H1 (cell line): ENCODE data around the gene DOCK6. TPM values are rescaled to one million over a fixed set of nuclear protein-coding genes. Genes with fewer than 3 reads are reported as not detected.

Source experiments
- CTCF ChIA-PET: fragments of 300-600 bp; sonication (Branson Sonifier 250); formaldehyde crosslinking; loops from one replicate; lab custom pipeline; 2021; ENCODE audit not compliant: partially characterized antibody; lab: Charles Lee
- POLR2A ChIA-PET: fragments of 300-600 bp; sonication (Branson Sonifier 250); formaldehyde crosslinking; loops from one replicate; lab custom pipeline; 2021; ENCODE audit warnings: inconsistent platforms; ENCODE audit not compliant: partially characterized antibody; lab: Charles Lee
- DNase-seq, 2 experiments: peaks; one replicate each; pipeline versions ENCODE4 v3.0.0 to v3.0.0-alpha.2; 2010 to 2022; ENCODE audit warnings: low spot score in 2 of 2, low read depth in 1 of 2, mixed read lengths in 1 of 2
- FAIRE-seq: peaks from 2 replicates; lab custom pipeline; 2011; peaks lifted over from hg19 to GRCh38; lab: Jason Lieb, UNC
- H2AFZ ChIP-seq: 2 replicates; pipeline ENCODE4 v1.8.1; 2012; ENCODE audit warnings: low read length, inconsistent platforms
- H2AK5ac ChIP-seq: 2 replicates; pipeline ENCODE4 v1.6.1; 2013; ENCODE audit warnings: low read depth, low read length
- H2BK120ac ChIP-seq: replicated peaks from 2 replicates; pipeline ENCODE3; 2013; ENCODE audit warnings: low read depth, low read length, inconsistent platforms
- H2BK12ac ChIP-seq: 2 replicates; pipeline ENCODE4 v1.6.1; 2013; ENCODE audit warnings: low read depth, low read length
- H2BK15ac ChIP-seq: 2 replicates; pipeline ENCODE4 v1.6.1; 2013; ENCODE audit warnings: low read length
- H2BK20ac ChIP-seq: 2 replicates; pipeline ENCODE4 v1.6.1; 2013; ENCODE audit warnings: low read length
- H2BK5ac ChIP-seq: 2 replicates; pipeline ENCODE4 v1.6.1; 2013; ENCODE audit warnings: low read depth, low read length
- H3K14ac ChIP-seq: 2 replicates; pipeline ENCODE4 v1.6.1; 2013; ENCODE audit warnings: inconsistent platforms; ENCODE audit not compliant: insufficient read length
- H3K18ac ChIP-seq: 2 replicates; pipeline ENCODE4 v1.6.1; 2013; ENCODE audit warnings: low read length; ENCODE audit errors: extremely low read depth
- H3K23ac ChIP-seq: 2 replicates; pipeline ENCODE4 v1.6.1; 2013; ENCODE audit warnings: inconsistent platforms; ENCODE audit not compliant: insufficient read length
- H3K23me2 ChIP-seq: 2 replicates; pipeline ENCODE4 v1.6.1; 2013; ENCODE audit warnings: low read depth, low read length
- H3K27ac ChIP-seq: 2 replicates; pipeline ENCODE4 v1.6.1; 2011; ENCODE audit warnings: low read depth, low read length, inconsistent platforms
- H3K27me3 ChIP-seq, 4 experiments: replicated peaks in 1 of 4; 1 replicate in 1 of 4; 2 replicates in 3 of 4; pipeline versions ENCODE4 v1.6.1 to v1.8.1; 2011 to 2013; ENCODE audit warnings: low read length in 3 of 4, mild to moderate bottlenecking in 3 of 4, inconsistent platforms in 2 of 4, mixed read lengths in 2 of 4, moderate library complexity in 1 of 4; ENCODE audit not compliant: control insufficient read depth in 3 of 4, insufficient read depth in 3 of 4; ENCODE audit errors: extremely low read depth in 1 of 4
- H3K36me3 ChIP-seq, 4 experiments: 2 replicates each; pipeline versions ENCODE4 v1.6.1 to v1.8.1; 2011 to 2013; ENCODE audit warnings: mild to moderate bottlenecking in 4 of 4, low read length in 3 of 4, moderate library complexity in 2 of 4, control low read depth in 1 of 4, inconsistent platforms in 1 of 4; ENCODE audit not compliant: insufficient read depth in 4 of 4, control insufficient read depth in 2 of 4
- H3K4ac ChIP-seq: replicated peaks from 2 replicates; pipeline ENCODE3; 2013; ENCODE audit warnings: low read length, low read depth, mixed read lengths, inconsistent platforms; ENCODE audit not compliant: insufficient read length
- H3K4me1 ChIP-seq, 4 experiments: replicated peaks in 1 of 4; 1 replicate in 1 of 4; 2 replicates in 3 of 4; pipeline versions ENCODE4 v1.6.1 to v1.8.1; 2011 to 2013; ENCODE audit warnings: low read length in 3 of 4, inconsistent platforms in 2 of 4, mixed read lengths in 1 of 4; ENCODE audit not compliant: insufficient read depth in 4 of 4, control insufficient read depth in 3 of 4
- H3K4me2 ChIP-seq, 2 experiments: 2 replicates each; pipeline versions ENCODE4 v1.6.1 to v1.8.1; 2011 to 2013; ENCODE audit warnings: low read depth in 2 of 2, low read length in 2 of 2, control low read depth in 1 of 2, inconsistent platforms in 1 of 2, mild to moderate bottlenecking in 1 of 2; ENCODE audit not compliant: insufficient read depth in 1 of 2
- H3K4me3 ChIP-seq, 4 experiments: fragments of 200-600, 300-600 bp in 1 of 4; sonication (generic), shearing (Covaris generic), sonication (Bioruptor Twin) in 1 of 4; 2 replicates each; pipeline versions ENCODE4 v1.5.1 to v1.8.1; 2011 to 2016; ENCODE audit warnings: low read length in 4 of 4, low read depth in 3 of 4, control low read depth in 2 of 4, inconsistent platforms in 2 of 4, mild to moderate bottlenecking in 2 of 4, mixed read lengths in 1 of 4, moderate library complexity in 1 of 4; ENCODE audit not compliant: insufficient read depth in 2 of 4; ENCODE audit errors: extremely low read depth in 1 of 4
- H3K56ac ChIP-seq: replicated peaks from 2 replicates; pipeline ENCODE3; 2013; ENCODE audit warnings: low read depth, mild to moderate bottlenecking, mixed read lengths, low read length, inconsistent platforms; ENCODE audit not compliant: insufficient read length
- H3K79me1 ChIP-seq: 2 replicates; pipeline ENCODE4 v1.6.1; 2013; ENCODE audit warnings: low read depth, low read length, control low read depth
- H3K79me2 ChIP-seq, 2 experiments: 2 replicates each; pipeline versions ENCODE4 v1.6.1 to v1.8.1; 2012 to 2013; ENCODE audit warnings: low read length in 2 of 2, mild to moderate bottlenecking in 2 of 2, inconsistent platforms in 1 of 2; ENCODE audit not compliant: insufficient read depth in 2 of 2, control insufficient read depth in 1 of 2
- H3K9ac ChIP-seq, 4 experiments: replicated peaks in 1 of 4; 1 replicate in 1 of 4; 2 replicates in 3 of 4; pipeline versions ENCODE4 v1.6.1 to v1.8.1; 2011 to 2013; ENCODE audit warnings: low read depth in 3 of 4, low read length in 3 of 4, control low read depth in 2 of 4, mild to moderate bottlenecking in 2 of 4, moderate library complexity in 2 of 4, inconsistent platforms in 1 of 4; ENCODE audit errors: extremely low read depth in 1 of 4
- H3K9me3 ChIP-seq, 2 experiments: 2 replicates each; pipeline versions ENCODE4 v1.6.1 to v1.8.1; 2012 to 2013; ENCODE audit warnings: mild to moderate bottlenecking in 2 of 2, moderate library complexity in 2 of 2, control low read depth in 1 of 2, inconsistent platforms in 1 of 2, low read depth in 1 of 2, low read length in 1 of 2, mixed read lengths in 1 of 2; ENCODE audit not compliant: insufficient read depth in 2 of 2
- H4K20me1 ChIP-seq, 2 experiments: replicated peaks in 1 of 2; 2 replicates each; pipeline versions ENCODE3 to v1.8.1; 2011 to 2013; ENCODE audit warnings: inconsistent platforms in 2 of 2, low read length in 2 of 2, mild to moderate bottlenecking in 1 of 2; ENCODE audit not compliant: insufficient read depth in 2 of 2, control insufficient read depth in 1 of 2
- H4K5ac ChIP-seq: 2 replicates; pipeline ENCODE4 v1.6.1; 2013; ENCODE audit warnings: low read length, low read depth, mixed read lengths, inconsistent platforms; ENCODE audit not compliant: insufficient read length
- H4K8ac ChIP-seq: 2 replicates; pipeline ENCODE4 v1.8.0; 2013; ENCODE audit warnings: mild to moderate bottlenecking, moderate library complexity, low read length, inconsistent platforms; ENCODE audit not compliant: insufficient read depth; ENCODE audit errors: extremely low read depth
- H4K91ac ChIP-seq: replicated peaks from 2 replicates; pipeline ENCODE3; 2013; ENCODE audit warnings: low read length, mixed read lengths, inconsistent platforms; ENCODE audit not compliant: insufficient read length
- FOSL1 ChIP-seq: IDR thresholded peaks from 2 replicates; pipeline ENCODE4 v1.6.1; 2011; ENCODE audit warnings: mild to moderate bottlenecking, low read depth, low read length, moderate library complexity; ENCODE audit not compliant: insufficient read depth
- KDM1A ChIP-seq: fragments of 200-600, 300-600 bp; sonication (generic); IDR thresholded peaks from 2 replicates; pipeline ENCODE4 v1.7.1; 2016; ENCODE audit warnings: mild to moderate bottlenecking, low read length, borderline replicate concordance
- MAX ChIP-seq: IDR thresholded peaks from 2 replicates; pipeline ENCODE4 v1.6.1; 2012; ENCODE audit warnings: inconsistent platforms
- SP1 ChIP-seq: IDR thresholded peaks from 2 replicates; pipeline ENCODE4 v1.6.1; 2011; ENCODE audit warnings: low read depth, low read length
- SUZ12 ChIP-seq: fragments of 200-600 bp; sonication (generic); IDR thresholded peaks from 2 replicates; pipeline ENCODE4 v1.6.1; 2012; ENCODE audit warnings: mild to moderate bottlenecking, inconsistent platforms, low read length, moderate library complexity, mixed read lengths
- WGBS, 2 experiments: shearing (Covaris generic) in 1 of 2; methylation state at CpG; one replicate each; pipeline versions ENCODE4 v1.1.6 to v1.1.7; 2013 to 2015; ENCODE audit warnings: low lambda C conversion rate in 2 of 2, mixed read lengths in 2 of 2, inconsistent platforms in 1 of 2, low coverage in 1 of 2, missing lambda C conversion rate in 1 of 2; ENCODE audit not compliant: insufficient replicate concordance in 2 of 2, insufficient coverage in 1 of 2, insufficient read length in 1 of 2; ENCODE audit errors: extremely low coverage in 1 of 2, missing lambda C conversion rate in 1 of 2; 5-methylcytosine and 5-hydroxymethylcytosine counted together
- polyA plus RNA-seq, 7 experiments: library from polyadenylated mRNA; depleted of rRNA in 3 of 7; stranded (reverse) in 5 of 7; unstranded in 2 of 7; fragments of >200 nt in 5 of 7; fragments of 200-250 nt in 2 of 7; gene quantifications; 1 replicate in 5 of 7; 2 replicates in 1 of 7; 4 replicates in 1 of 7; pipeline versions ENCODE4 v1.2.1 to v1.2.3, GENCODE V29; 2011 to 2013; ENCODE audit warnings: missing spikeins in 2 of 7, mixed read lengths in 2 of 7
- total RNA-seq: library from RNA; stranded (reverse); fragmentation: NEBNext Ultra II Directional; extraction: Animal tissue kit (Norgen Biotek cat#: 25700); gene quantifications from 2 replicates; pipeline ENCODE4 v1.2.1, GENCODE V29; 2021
- TF ChIP-seq, protein P1 (sequence below): IDR thresholded peaks from 2 replicates; pipeline ENCODE4 v1.6.1; 2011; ENCODE audit warnings: low read depth, mild to moderate bottlenecking, low read length; ENCODE audit not compliant: insufficient read depth

DOCK6 gene
- total and polyA plus RNA-seq, 2 of the 8 experiments (the other 6 are each of a cell fraction or from before 2014, with no cell fraction given), result 25.5 to 54.7 TPM

GRCh38 chr19:11195681-11196080 lies 66.6 kb downstream of the DOCK6 start:
- Histone ChIP-seq H3K23ac (no peak overlapping the region), H4K91ac (no peak overlapping the region), H3K79me1 (no peaks in the 10 kb centered on the region; the same call in 1 of the 2 replicates), H3K18ac (no peak overlapping the region; the same call in 1 of the 2 replicates), H3K14ac (no peak overlapping the region), H3K4me2 (peak overlapping the region in 1 of 2 experiments; percentile 54; a peak in 2 of 4 replicates), H3K27me3 (no peaks in the 10 kb centered on the region), H2BK5ac (no peak overlapping the region), H3K4ac (no peak overlapping the region), H2BK12ac (peak overlapping the region; percentile 23; the same call in 1 of the 2 replicates), H3K9me3 (no peaks in the 10 kb centered on the region), H2BK120ac (no peak overlapping the region), H4K5ac (no peak overlapping the region), H3K56ac (no peak overlapping the region), H2BK15ac (peak overlapping the region; percentile 92; the same call in 1 of the 2 replicates), H2AK5ac (peak overlapping the region; percentile 82; the same call in 1 of the 2 replicates), H3K4me1 (peaks cover 0 to 3% (median 2%) of the 10 kb centered on the region in 4 experiments; a peak in 4 of 7 replicates), H3K23me2 (peaks cover 6% of the 10 kb centered on the region; the same call in 1 of the 2 replicates), H3K36me3 (peaks cover 2 to 24% (median 10%) of the 10 kb centered on the region in 4 experiments; a peak in 6 of 8 replicates), H4K20me1 (no peaks in the 10 kb centered on the region), H4K8ac (peak overlapping the region; percentile 9; the same call in 1 of the 2 replicates), H2BK20ac (peak overlapping the region; percentile 98; the same call in 1 of the 2 replicates), H3K27ac (no peak overlapping the region), H3K4me3 (no peak overlapping the region), H2AFZ (no peak overlapping the region), H3K79me2 (no peaks in the 10 kb centered on the region), H3K9ac (no peak overlapping the region)
- no peak for FAIRE-seq
- ChIA-PET CTCF (no interaction called here), POLR2A (interaction anchor here (0.6 to 2.1 kb wide), 3 partner anchors 9 to 37 kb away, joined by 4 to 5 read pairs (median 4); no protein-coding TSS in a partner anchor)
- TF ChIP-seq SP1, result no peak
- TF ChIP-seq, protein P1, sequence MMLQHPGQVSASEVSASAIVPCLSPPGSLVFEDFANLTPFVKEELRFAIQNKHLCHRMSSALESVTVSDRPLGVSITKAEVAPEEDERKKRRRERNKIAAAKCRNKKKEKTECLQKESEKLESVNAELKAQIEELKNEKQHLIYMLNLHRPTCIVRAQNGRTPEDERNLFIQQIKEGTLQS, result no peak
- no peak for TF ChIP-seq FOSL1
- 0 out of 2 replicates have a peak, but pooled peaks have one; percentile 1 for TF ChIP-seq KDM1A
- no peak for TF ChIP-seq SUZ12
- no peak for TF ChIP-seq MAX
- WGBS, 2 experiments, result 77% methylated on average over 12 of the region's 12 CpGs; no CpG with 5 or more reads in 1 of the 2 experiments
- DNase-seq, result no peak
